Endothelial cell of umbilical vein (primary cell): Measurements from ENCODE around the gene DIABLO. TPM values are rescaled to one million over a fixed set of nuclear protein-coding genes. Genes with fewer than 3 reads are reported as not detected.

Experiments
- BruUV-seq: library from RNA; stranded (reverse); fragments of 400-500 nt; replicated peaks from 2 replicates; lab custom pipeline; 2021; lab: Mats Ljungman, UMichigan
- CTCF ChIA-PET: fragments of 300-600, 350-600 bp; sonication (Branson Sonifier 250); formaldehyde crosslinking; loops from one replicate; lab custom pipeline; 2021; ENCODE audit warnings: antibody characterized with exemption, inconsistent platforms; lab: Charles Lee
- POLR2A ChIA-PET: fragments of 300-600, 350-600 bp; sonication (Branson Sonifier 250); formaldehyde crosslinking; loops from one replicate; lab custom pipeline; 2021; ENCODE audit warnings: antibody characterized with exemption, inconsistent platforms; lab: Charles Lee
- DNase-seq: peaks from one replicate; pipeline ENCODE4 v3.0.0-alpha.2; 2011; ENCODE audit warnings: low read depth, low spot score
- FAIRE-seq: peaks from 2 replicates; lab custom pipeline; 2011; peaks lifted over from hg19 to GRCh38; lab: Jason Lieb, UNC
- H2AFZ ChIP-seq: 2 replicates; pipeline ENCODE4 v1.6.0; 2012; ENCODE audit warnings: low read depth, low read length, control low read depth, inconsistent platforms
- H3K27ac ChIP-seq: 2 replicates; pipeline ENCODE4 v1.5.1; 2011; ENCODE audit warnings: low read depth, mild to moderate bottlenecking, control low read depth, low read length, moderate library complexity; ENCODE audit not compliant: insufficient read depth
- H3K27me3 ChIP-seq, 2 experiments: 2 replicates each; pipeline versions ENCODE4 v1.6.0 to v1.6.1; 2011; ENCODE audit warnings: low read length in 2 of 2, mixed read lengths in 1 of 2; ENCODE audit not compliant: control insufficient read depth in 2 of 2, insufficient read depth in 2 of 2
- H3K36me3 ChIP-seq, 2 experiments: 2 replicates in 1 of 2; 3 replicates in 1 of 2; pipeline ENCODE4 v1.5.1; 2011; ENCODE audit warnings: low read length in 2 of 2, mild to moderate bottlenecking in 1 of 2, moderate library complexity in 1 of 2; ENCODE audit not compliant: control insufficient read depth in 2 of 2, insufficient read depth in 2 of 2; ENCODE audit errors: extremely low read depth in 1 of 2
- H3K4me1 ChIP-seq: 3 replicates; pipeline ENCODE4 v1.5.1; 2011; ENCODE audit warnings: mild to moderate bottlenecking, low read length; ENCODE audit not compliant: control insufficient read depth, insufficient read depth; ENCODE audit errors: extremely low read depth
- H3K4me2 ChIP-seq: 2 replicates; pipeline ENCODE4 v1.6.1; 2011; ENCODE audit warnings: low read length, control low read depth, mixed read lengths; ENCODE audit not compliant: insufficient read depth
- H3K4me3 ChIP-seq, 3 experiments: fragments of 200-600 bp in 1 of 3; sonication (generic), shearing (Covaris generic) in 1 of 3; replicated peaks in 1 of 3; 2 replicates each; pipeline ENCODE4 v1.5.1; 2011 to 2016; ENCODE audit warnings: control low read depth in 3 of 3, low read length in 3 of 3, mild to moderate bottlenecking in 2 of 3, inconsistent platforms in 1 of 3, low read depth in 1 of 3, moderate library complexity in 1 of 3; ENCODE audit not compliant: insufficient read depth in 1 of 3
- H3K79me2 ChIP-seq: 2 replicates; pipeline ENCODE4 v1.6.0; 2012; ENCODE audit warnings: low read length, inconsistent platforms; ENCODE audit not compliant: control insufficient read depth, insufficient read depth
- H3K9ac ChIP-seq: replicated peaks from 2 replicates; pipeline ENCODE3; 2011; ENCODE audit warnings: low read length, control low read depth; ENCODE audit not compliant: insufficient read depth; ENCODE audit errors: extremely low read depth
- H3K9me1 ChIP-seq: replicated peaks from 3 replicates; pipeline ENCODE4 v1.6.0; 2011; ENCODE audit warnings: mild to moderate bottlenecking, low read length; ENCODE audit not compliant: control insufficient read depth, insufficient read depth; ENCODE audit errors: extremely low read depth
- H3K9me3 ChIP-seq: replicated peaks from 2 replicates; pipeline ENCODE4 v1.5.1; 2012; ENCODE audit warnings: low read length, inconsistent platforms; ENCODE audit not compliant: control insufficient read depth, insufficient read depth
- H4K20me1 ChIP-seq: replicated peaks from 2 replicates; pipeline ENCODE3; 2011; ENCODE audit warnings: mild to moderate bottlenecking, low read length; ENCODE audit not compliant: control insufficient read depth, insufficient read depth; ENCODE audit errors: extremely low read depth
- EZH2 ChIP-seq: IDR thresholded peaks from 2 replicates; pipeline ENCODE4 v1.6.1; 2012; ENCODE audit warnings: borderline replicate concordance, low read depth, mild to moderate bottlenecking, moderate library complexity, low read length, inconsistent platforms; ENCODE audit not compliant: severe bottlenecking
- FOS ChIP-seq: IDR thresholded peaks from 2 replicates; pipeline ENCODE4 v1.6.1; 2011; ENCODE audit warnings: mild to moderate bottlenecking, low read length, moderate library complexity, borderline replicate concordance; ENCODE audit not compliant: insufficient read depth
- GATA2 ChIP-seq: IDR thresholded peaks from 2 replicates; pipeline ENCODE4 v1.7.0; 2011; ENCODE audit warnings: low read depth, mild to moderate bottlenecking, moderate library complexity, mixed read lengths, low read length; ENCODE audit not compliant: insufficient read length, insufficient read depth
- JUN ChIP-seq: IDR thresholded peaks from 2 replicates; pipeline ENCODE4 v1.6.1; 2011; ENCODE audit warnings: borderline replicate concordance, low read depth; ENCODE audit not compliant: insufficient read length, insufficient read depth
- MYC ChIP-seq: IDR thresholded peaks from one replicate; pipeline ENCODE4 v1.6.1; 2011; ENCODE audit warnings: mild to moderate bottlenecking, low read depth, low read length
- POLR2A ChIP-seq: IDR thresholded peaks from 2 replicates; pipeline ENCODE4 v1.6.1; 2012; ENCODE audit warnings: low read depth, mild to moderate bottlenecking, control low read depth, low read length
- POLR2AphosphoS5 ChIP-seq: IDR thresholded peaks from 2 replicates; pipeline ENCODE4 v1.6.1; 2012; ENCODE audit warnings: low read depth, mild to moderate bottlenecking, control low read depth, low read length, moderate library complexity; ENCODE audit not compliant: insufficient read depth
- dilution Hi-C: fragments of 300-500 bp; cut with MboI; formaldehyde crosslinking; loops from one replicate; pipeline ENCODE4 v1.15.0; 2019; ENCODE audit warnings: low sequenced_read_pairs; ENCODE audit not compliant: extremely low pct_ligation_motif_present
- intact Hi-C: fragments of 100-400 bp; cut with micrococcal nuclease; formaldehyde crosslinking; loops from one replicate; pipeline ENCODE4 v1.10.0; 2022
- polyA plus RNA-seq, 4 experiments: library from polyadenylated mRNA; depleted of rRNA in 3 of 4; stranded (reverse) in 3 of 4; unstranded in 1 of 4; fragments of >200 nt; gene quantifications; 2 replicates each; pipeline versions ENCODE4 v1.2.1 to v1.2.3, GENCODE V29; 2011 to 2012; ENCODE audit warnings: missing spikeins in 1 of 4
- total RNA-seq: library from RNA; stranded (reverse); gene quantifications from 2 replicates; pipeline ENCODE4 v1.2.3, GENCODE V29; 2021
- TF ChIP-seq, protein P1 (sequence below): IDR thresholded peaks from 2 replicates; pipeline ENCODE4 v1.6.1; 2011; ENCODE audit not compliant: insufficient read depth, insufficient read length
- TF ChIP-seq, protein P2 (sequence below), 2 donors: IDR thresholded peaks; 1 replicate in 1 of 2; 2 replicates in 1 of 2; pipeline ENCODE4 v1.5.1; 2011; ENCODE audit warnings: low read length in 2 of 2, mild to moderate bottlenecking in 2 of 2, moderate library complexity in 2 of 2, control low read depth in 1 of 2, inconsistent platforms in 1 of 2, low read depth in 1 of 2; ENCODE audit not compliant: insufficient read depth in 1 of 2; ENCODE audit errors: extremely low read depth in 1 of 2

Gene DIABLO
- total and polyA plus RNA-seq, 2 donors (not counting 3 experiments of a cell fraction or from before 2014, with no cell fraction given), result 49.9 to 55.4 TPM

DNA sequence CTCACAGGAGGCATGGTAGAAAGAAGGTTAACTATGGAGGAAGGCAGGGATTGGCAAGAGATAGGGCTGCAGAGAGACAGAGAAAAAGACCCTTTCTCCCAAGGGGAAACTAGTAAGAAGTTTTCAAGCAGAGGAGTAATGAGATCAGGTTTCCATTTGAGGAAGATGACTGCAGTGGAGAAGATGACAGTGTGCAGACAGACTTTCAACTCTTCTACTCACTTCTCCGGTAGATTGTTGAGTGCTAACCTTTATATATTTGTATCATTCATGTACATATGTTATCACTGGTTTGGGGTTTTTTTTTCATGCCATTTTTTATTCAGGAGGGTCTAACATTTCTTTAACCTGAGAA is 28.3 kb downstream of the DIABLO start:
- FAIRE-seq (no peak), DNase-seq (no peak)
- Histone ChIP-seq H3K9ac (no peak overlapping the region), H3K79me2 (no peaks in the 10 kb centered on the region), H3K27me3 (no peaks in the 10 kb centered on the region), H3K27ac (no peak overlapping the region), H3K4me3 (no peak overlapping the region), H4K20me1 (no peaks in the 10 kb centered on the region), H3K9me3 (no peaks in the 10 kb centered on the region), H3K9me1 (no peaks in the 10 kb centered on the region), H3K4me2 (no peak overlapping the region), H2AFZ (no peak overlapping the region), H3K36me3 (no peaks in the 10 kb centered on the region), H3K4me1 (no peaks in the 10 kb centered on the region)
- TF ChIP-seq GATA2 (no peak), POLR2A (no peak), JUN (no peak), EZH2 (no peak), MYC (no peak), FOS (no peak), POLR2AphosphoS5 (no peak)
- TF ChIP-seq, protein P1, sequence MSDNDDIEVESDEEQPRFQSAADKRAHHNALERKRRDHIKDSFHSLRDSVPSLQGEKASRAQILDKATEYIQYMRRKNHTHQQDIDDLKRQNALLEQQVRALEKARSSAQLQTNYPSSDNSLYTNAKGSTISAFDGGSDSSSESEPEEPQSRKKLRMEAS, result no peak
- TF ChIP-seq, protein P2, sequence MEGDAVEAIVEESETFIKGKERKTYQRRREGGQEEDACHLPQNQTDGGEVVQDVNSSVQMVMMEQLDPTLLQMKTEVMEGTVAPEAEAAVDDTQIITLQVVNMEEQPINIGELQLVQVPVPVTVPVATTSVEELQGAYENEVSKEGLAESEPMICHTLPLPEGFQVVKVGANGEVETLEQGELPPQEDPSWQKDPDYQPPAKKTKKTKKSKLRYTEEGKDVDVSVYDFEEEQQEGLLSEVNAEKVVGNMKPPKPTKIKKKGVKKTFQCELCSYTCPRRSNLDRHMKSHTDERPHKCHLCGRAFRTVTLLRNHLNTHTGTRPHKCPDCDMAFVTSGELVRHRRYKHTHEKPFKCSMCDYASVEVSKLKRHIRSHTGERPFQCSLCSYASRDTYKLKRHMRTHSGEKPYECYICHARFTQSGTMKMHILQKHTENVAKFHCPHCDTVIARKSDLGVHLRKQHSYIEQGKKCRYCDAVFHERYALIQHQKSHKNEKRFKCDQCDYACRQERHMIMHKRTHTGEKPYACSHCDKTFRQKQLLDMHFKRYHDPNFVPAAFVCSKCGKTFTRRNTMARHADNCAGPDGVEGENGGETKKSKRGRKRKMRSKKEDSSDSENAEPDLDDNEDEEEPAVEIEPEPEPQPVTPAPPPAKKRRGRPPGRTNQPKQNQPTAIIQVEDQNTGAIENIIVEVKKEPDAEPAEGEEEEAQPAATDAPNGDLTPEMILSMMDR (IDR thresholded peaks at IDR 0.05; ENCODE audit: extremely low read depth in 1 of 2, insufficient read depth in 1 of 2, low read depth in 1 of 2, low read length in 2 of 2), result no peak
- intact Hi-C loops (no loop called here), dilution Hi-C loops (no loop called here)
- BruUV-seq, result no TSS peak
- POLR2A ChIA-PET, result no interaction called here
- CTCF ChIA-PET, result no interaction called here
